Rectal smooth muscle tissue (tissue), 1 donor: ENCODE results near the gene SPATA24.

Source experiments
- H3K27ac ChIP-seq: one replicate; pipeline ENCODE4 v1.7.0; 2013; ENCODE audit warnings: low read depth, low read length, inconsistent platforms
- H3K27me3 ChIP-seq: one replicate; pipeline ENCODE4 v1.7.0; 2013; ENCODE audit warnings: low read length; ENCODE audit not compliant: control insufficient read depth, insufficient read depth
- H3K36me3 ChIP-seq: one replicate; pipeline ENCODE4 v1.7.0; 2013; ENCODE audit warnings: low read length; ENCODE audit not compliant: control insufficient read depth, insufficient read depth
- H3K4me1 ChIP-seq: one replicate; pipeline ENCODE4 v1.7.0; 2013; ENCODE audit warnings: low read length; ENCODE audit not compliant: control insufficient read depth, insufficient read depth
- H3K4me3 ChIP-seq: one replicate; pipeline ENCODE4 v1.7.0; 2013; ENCODE audit warnings: low read length
- H3K9ac ChIP-seq: one replicate; pipeline ENCODE4 v1.7.0; 2013; ENCODE audit warnings: low read length

The SPATA24 gene

GRCh38 chr5:139382807-139383206 is 21.1 kb downstream of the SPATA24 start:
- Histone ChIP-seq H3K27ac (no peak overlapping the region), H3K4me3 (no peak overlapping the region), H3K9ac (no peak overlapping the region)

DNA sequence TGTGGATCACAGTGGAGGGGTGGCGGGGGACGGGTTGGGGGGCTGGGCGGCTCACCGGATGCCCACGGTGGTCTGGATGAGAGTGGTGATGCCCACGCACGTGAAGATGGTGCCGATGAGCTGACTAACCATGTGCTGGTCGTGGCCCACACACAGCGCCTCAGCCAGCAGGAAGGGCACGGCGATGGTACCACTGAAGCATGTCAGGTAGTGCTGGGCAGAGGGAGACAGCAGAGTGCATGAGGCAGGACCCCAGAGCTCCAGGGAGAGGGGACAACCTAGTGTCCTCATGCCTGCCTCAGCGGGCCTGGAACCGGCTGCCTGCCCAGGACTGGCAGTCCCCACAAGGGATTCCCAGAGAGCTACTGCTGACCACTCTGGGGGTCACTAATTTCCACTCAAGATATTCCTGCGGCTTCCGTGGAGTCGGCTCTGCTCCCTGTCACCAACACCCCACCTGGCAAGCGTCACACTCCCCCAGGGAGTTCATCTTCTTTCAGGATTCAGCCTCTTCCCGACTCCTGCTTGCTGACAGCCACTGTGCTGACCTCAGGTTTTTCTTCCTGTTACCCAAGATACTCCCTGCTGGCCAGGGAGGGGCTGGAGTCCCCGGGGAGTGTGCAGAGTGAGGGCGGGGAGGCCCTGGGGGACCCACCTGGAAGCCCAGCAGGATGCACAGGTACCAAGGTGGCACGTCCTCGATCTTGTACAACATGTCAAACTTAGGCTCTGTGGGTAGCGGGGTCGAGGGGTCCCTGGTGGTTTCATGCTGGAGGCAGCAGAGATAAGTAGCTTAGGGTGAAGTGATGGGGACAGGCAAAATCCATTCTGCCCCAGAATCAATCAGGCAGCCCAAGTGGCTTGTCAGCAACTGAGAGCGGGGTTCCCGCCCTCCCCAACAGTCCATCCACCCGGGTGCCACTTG is 21.8 kb downstream of the SPATA24 start:
- Histone ChIP-seq H3K27ac (no peak overlapping the region), H3K9ac (no peak overlapping the region), H3K4me1 (no peaks in the 10 kb centered on the region), H3K27me3 (no peaks in the 10 kb centered on the region), H3K36me3 (no peaks in the 10 kb centered on the region), H3K4me3 (no peak overlapping the region)

More at GRCh38 chr5:139382807-139383206, 21.1 kb downstream of the SPATA24 start:
- Histone ChIP-seq H3K27me3 (no peaks in the 10 kb centered on the region), H3K36me3 (no peaks in the 10 kb centered on the region), H3K4me1 (no peaks in the 10 kb centered on the region)

DNA sequence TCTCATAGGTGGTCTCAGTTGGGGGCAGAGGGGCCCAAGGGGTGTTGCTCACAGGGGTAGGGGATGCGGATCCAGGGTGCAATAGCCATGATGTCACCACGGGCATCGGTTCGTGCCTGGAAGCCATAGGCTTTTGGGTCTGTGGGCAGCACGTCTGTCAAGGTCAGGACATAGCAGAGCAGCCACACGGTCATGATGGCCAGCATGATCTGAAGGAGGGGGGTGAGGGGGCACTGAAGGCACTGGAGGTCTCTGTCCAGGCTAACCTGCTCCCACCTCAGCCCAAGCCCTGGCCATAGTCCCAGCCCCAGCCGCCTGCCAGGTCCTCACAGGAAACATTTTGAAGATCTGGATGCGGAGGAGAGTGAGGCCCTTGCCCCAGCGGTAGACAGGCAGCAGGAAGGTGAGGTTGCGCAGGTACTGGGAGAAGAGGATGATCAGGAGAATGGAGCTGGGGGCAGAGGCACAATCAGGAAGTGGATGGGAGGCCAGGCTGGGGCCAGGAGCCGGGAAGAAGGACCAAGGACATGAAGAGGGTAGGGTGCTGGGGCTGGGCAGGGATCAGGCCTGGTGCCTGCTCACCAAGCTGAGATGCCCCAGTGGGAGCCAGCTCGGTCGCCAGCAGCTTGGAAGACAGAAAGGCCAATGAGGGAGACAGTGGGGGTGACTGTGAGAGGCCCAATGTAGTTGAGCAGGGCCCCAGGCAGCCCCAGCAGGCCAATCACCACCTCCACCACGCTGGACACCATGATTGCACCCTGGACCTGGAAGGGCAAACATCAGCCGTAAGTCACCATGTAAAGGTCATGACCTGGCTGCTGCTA is 24.1 kb downstream of the SPATA24 start:
- Histone ChIP-seq H3K4me1 (no peaks in the 10 kb centered on the region), H3K27me3 (no peaks in the 10 kb centered on the region), H3K36me3 (peaks cover 2% of the 10 kb centered on the region), H3K27ac (no peak overlapping the region), H3K4me3 (no peak overlapping the region), H3K9ac (no peak overlapping the region)

- H3K36me3 ChIP-seq, result peaks cover 2% of the 10 kb centered on the region
- H3K4me3 ChIP-seq, result no peak overlapping the region
- no peaks in the 10 kb centered on the region for H3K4me1 ChIP-seq
- no peaks in the 10 kb centered on the region for H3K27me3 ChIP-seq
- no peak overlapping the region for H3K27ac ChIP-seq
- no peak overlapping the region for H3K9ac ChIP-seq
Measured at GRCh38 chr5:139378941-139379361, 24.9 kb downstream of the SPATA24 start.

DNA sequence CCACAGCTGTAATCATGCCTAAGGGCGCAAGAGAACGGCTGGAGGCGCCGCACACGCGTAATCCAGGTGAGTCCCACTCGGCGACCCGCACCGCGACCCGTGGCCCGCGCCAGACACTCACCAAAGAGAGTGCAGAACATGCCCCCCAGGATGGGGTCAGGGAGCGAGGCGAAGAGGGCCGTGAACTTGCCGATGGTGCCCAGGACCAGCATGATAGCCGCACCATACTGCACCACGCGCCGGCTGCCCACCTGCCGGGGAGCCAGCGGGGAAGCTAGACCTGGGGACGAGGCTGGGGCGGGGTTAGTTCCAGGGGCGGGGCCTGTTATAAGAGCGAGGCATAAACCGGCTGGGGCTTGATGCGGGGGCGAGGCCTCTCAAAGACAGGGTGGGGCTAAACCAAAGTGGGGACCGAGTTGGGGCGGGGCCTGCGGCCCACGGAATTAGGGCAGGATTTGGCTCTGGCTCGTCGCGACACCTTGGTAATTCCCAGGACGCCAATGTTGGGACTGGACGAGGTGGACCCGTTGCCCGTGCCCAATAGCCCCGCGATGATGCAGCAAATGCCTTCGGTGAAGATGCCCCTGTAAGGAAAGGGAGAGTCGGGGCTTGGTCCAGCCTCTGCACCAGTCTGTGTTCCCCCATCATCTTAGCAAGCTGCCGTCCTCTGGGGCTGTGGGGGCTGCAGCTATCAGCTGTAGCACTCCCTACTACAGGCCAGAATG is 25.6 kb downstream of the SPATA24 start:
- Histone ChIP-seq H3K4me3 (no peak overlapping the region), H3K4me1 (peaks cover 2% of the 10 kb centered on the region), H3K9ac (no peak overlapping the region), H3K27ac (no peak overlapping the region), H3K36me3 (peaks cover 2% of the 10 kb centered on the region), H3K27me3 (no peaks in the 10 kb centered on the region)

GRCh38 chr5:139377226-139377625 is 26.7 kb downstream of the SPATA24 start:
- H3K4me1 ChIP-seq, result peaks cover 2% of the 10 kb centered on the region
- H3K9ac ChIP-seq, result no peak overlapping the region
- no peak overlapping the region for H3K4me3 ChIP-seq
- H3K27me3 ChIP-seq, result no peaks in the 10 kb centered on the region
- peaks cover 2% of the 10 kb centered on the region for H3K36me3 ChIP-seq
- no peak overlapping the region for H3K27ac ChIP-seq

- Histone ChIP-seq H3K9ac (no peak overlapping the region), H3K27me3 (no peaks in the 10 kb centered on the region), H3K27ac (no peak overlapping the region), H3K36me3 (peaks cover 2% of the 10 kb centered on the region), H3K4me3 (no peak overlapping the region), H3K4me1 (peaks cover 2% of the 10 kb centered on the region)
Measured at GRCh38 chr5:139376364-139376763, 27.5 kb downstream of the SPATA24 start.

DNA sequence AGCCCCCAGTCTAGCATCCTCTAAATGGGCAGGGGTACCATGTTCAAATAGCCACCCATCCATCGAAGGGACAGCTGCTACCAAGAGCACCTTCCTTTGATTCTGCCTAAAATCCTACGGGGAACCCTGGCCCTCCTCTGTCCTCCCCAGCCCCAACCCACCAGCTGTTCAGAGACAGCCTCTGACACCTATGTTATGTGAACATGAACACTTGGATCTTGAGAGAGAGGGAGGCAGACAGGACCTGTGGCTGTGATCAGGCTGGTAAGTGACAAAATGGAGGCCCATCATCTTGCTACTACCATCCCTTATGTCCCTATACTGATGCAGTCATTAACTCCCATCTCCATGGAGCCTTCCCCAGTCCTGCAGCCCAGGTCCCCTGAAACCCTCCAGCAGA is 29.0 kb downstream of the SPATA24 start:
- H3K27ac ChIP-seq, result no peak overlapping the region

GRCh38 chr5:139371482-139372435 is 32.1 kb downstream of the SPATA24 start:
- Histone ChIP-seq H3K9ac (no peak overlapping the region), H3K4me3 (no peak overlapping the region), H3K4me1 (peaks cover 2% of the 10 kb centered on the region), H3K36me3 (peaks cover 5% of the 10 kb centered on the region), H3K27me3 (no peaks in the 10 kb centered on the region), H3K27ac (no peak overlapping the region)

More for the DNA sequence above, 29.0 kb downstream of the SPATA24 start:
- H3K9ac ChIP-seq, result no peak overlapping the region
- H3K4me3 ChIP-seq, result no peak overlapping the region
- peaks cover 2% of the 10 kb centered on the region for H3K36me3 ChIP-seq
- no peaks in the 10 kb centered on the region for H3K27me3 ChIP-seq
- H3K4me1 ChIP-seq, result peaks cover 2% of the 10 kb centered on the region

DNA sequence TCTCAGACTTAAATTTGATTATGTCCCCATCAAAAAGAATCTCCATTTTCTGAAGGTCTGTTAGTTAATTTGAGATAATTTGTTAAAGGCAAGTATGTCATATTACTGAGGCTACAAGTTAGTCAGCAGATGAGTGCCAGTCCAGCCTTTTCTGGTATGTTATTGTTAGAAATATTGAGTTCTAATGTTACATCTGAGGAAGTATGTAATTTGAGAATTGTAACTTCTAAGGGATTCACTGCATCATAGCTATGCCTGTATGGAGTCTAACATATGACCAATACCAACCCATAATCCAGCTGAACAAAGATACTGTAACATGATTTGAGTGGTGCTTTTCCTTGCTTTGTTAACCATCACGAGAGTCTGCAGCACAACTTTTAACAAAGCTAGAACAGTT is 34.7 kb downstream of the SPATA24 start:
- Histone ChIP-seq H3K27me3 (no peaks in the 10 kb centered on the region), H3K4me1 (peaks cover 2% of the 10 kb centered on the region), H3K4me3 (no peak overlapping the region), H3K36me3 (peaks cover 7% of the 10 kb centered on the region), H3K27ac (no peak overlapping the region), H3K9ac (no peak overlapping the region)

DNA sequence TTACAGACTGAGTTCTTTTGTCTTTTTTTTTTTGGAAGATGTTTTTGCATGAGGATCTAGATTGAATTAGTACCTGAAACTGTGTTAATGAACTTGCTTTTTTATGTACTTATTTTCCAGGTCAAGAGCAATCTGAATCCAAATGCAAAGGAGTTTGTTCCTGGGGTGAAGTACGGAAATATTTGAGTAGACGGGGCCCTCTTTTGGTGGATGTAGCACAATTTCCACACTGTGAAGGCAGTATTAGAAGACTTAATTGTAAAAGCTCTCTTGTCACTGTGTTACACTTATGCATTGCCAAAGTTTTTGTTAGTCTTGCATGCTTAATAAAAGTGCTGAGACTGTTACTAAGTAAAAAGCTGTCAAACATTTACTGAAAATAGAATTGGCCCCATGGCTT is 35.3 kb downstream of the SPATA24 start:
- peaks cover 13% of the 10 kb centered on the region for H3K36me3 ChIP-seq
- no peak overlapping the region for H3K9ac ChIP-seq
- no peak overlapping the region for H3K27ac ChIP-seq
- H3K4me3 ChIP-seq, result no peak overlapping the region
- no peaks in the 10 kb centered on the region for H3K27me3 ChIP-seq
- H3K4me1 ChIP-seq, result peaks cover 2% of the 10 kb centered on the region
